NT2/D1 (cell line): ENCODE data around the gene ARPP21.

ENCODE experiments used
- SUZ12 ChIP-seq: IDR thresholded peaks from 2 replicates; pipeline ENCODE4 v1.6.1; 2011; ENCODE audit not compliant: insufficient read length, insufficient read depth; ENCODE audit errors: extremely low read depth
- ZNF274 ChIP-seq: IDR thresholded peaks from 2 replicates; pipeline ENCODE4 v1.6.1; 2011; ENCODE audit warnings: mild to moderate bottlenecking, low read depth, low read length

GRCh38 chr3:35784169-35784568 is 144.8 kb downstream of the ARPP21 start:
- TF ChIP-seq ZNF274 (no peak), SUZ12 (no peak)
